Heart left ventricle (tissue), 16 donors: ENCODE data around the gene UGT1A6. TPM values are rescaled to one million over a fixed set of nuclear protein-coding genes. Genes with fewer than 3 reads are reported as not detected.

ENCODE experiments used
- ATAC-seq, 4 donors: fragments of 200-7000 bp; cut with Tn5 transposase; one replicate each; pipeline ENCODE4 v1.9.1; 2020 to 2022; ENCODE audit warnings: moderate library complexity in 4 of 4, mild to moderate bottlenecking in 3 of 4, moderate number of reproducible peaks in 1 of 4
- DNase-seq, 5 donors: peaks; one replicate each; pipeline ENCODE4 v3.0.0-alpha.2; 2020
- H3K27ac ChIP-seq, 12 donors: fragments of 200-600 bp; sonication (generic) in 4 of 12; one replicate each; pipeline versions ENCODE4 v1.5.0 to v1.8.0; 2016 to 2022; ENCODE audit warnings: mild to moderate bottlenecking in 2 of 12
- H3K27me3 ChIP-seq, 9 donors: fragments of 200-600 bp; sonication (generic) in 2 of 9; one replicate each; pipeline versions ENCODE4 v1.5.1 to v1.8.0; 2016 to 2022; ENCODE audit warnings: mild to moderate bottlenecking in 3 of 9
- H3K36me3 ChIP-seq, 9 donors: fragments of 200-600 bp; sonication (generic) in 2 of 9; one replicate each; pipeline versions ENCODE4 v1.5.0 to v1.8.0; 2018 to 2022; ENCODE audit warnings: mild to moderate bottlenecking in 2 of 9
- H3K4me1 ChIP-seq, 12 donors: fragments of 200-600 bp; sonication (generic) in 4 of 12; one replicate each; pipeline versions ENCODE4 v1.5.0 to v1.8.0; 2016 to 2022; ENCODE audit warnings: mild to moderate bottlenecking in 3 of 12
- H3K4me3 ChIP-seq, 12 donors: fragments of 200-600 bp; sonication (generic) in 4 of 12; one replicate each; pipeline versions ENCODE4 v1.5.0 to v1.8.0; 2017 to 2022; ENCODE audit warnings: mild to moderate bottlenecking in 9 of 12, moderate library complexity in 4 of 12
- H3K9me3 ChIP-seq, 12 donors: fragments of 200-600 bp; sonication (generic) in 4 of 12; one replicate each; pipeline versions ENCODE4 v1.5.0 to v1.8.0; 2016 to 2022; ENCODE audit warnings: mild to moderate bottlenecking in 1 of 12
- POLR2A ChIP-seq, 2 donors: fragments of 450-650 bp; IDR thresholded peaks; one replicate each; pipeline ENCODE4 v1.6.1; 2017; ENCODE audit warnings: antibody characterized with exemption in 2 of 2, mild to moderate bottlenecking in 2 of 2, moderate library complexity in 2 of 2
- WGBS, 4 donors: extraction: QIAGEN DNeasy Blood & Tissue Kit in 2 of 4; methylation state at CpG; one replicate each; pipeline versions ENCODE4 v1.1.5 to v1.1.7; 2013 to 2018; 5-methylcytosine and 5-hydroxymethylcytosine counted together
- intact Hi-C, 10 donors: fragments of 100-400 bp; cut with DNase I; formaldehyde crosslinking; loops; one replicate each; pipeline versions ENCODE4 v1.11.1 to v1.14.2; 2022
- polyA plus RNA-seq, 2 donors: library from polyadenylated mRNA; stranded (reverse); fragments of 200-250 nt; gene quantifications; one replicate each; pipeline ENCODE4 v1.2.3, GENCODE V29; 2013
- total RNA-seq, 9 donors: library from RNA; depleted of rRNA in 2 of 9; stranded (reverse); fragments of >200 nt in 2 of 9; fragmentation: NEBNext Ultra II Directional in 3 of 9; extraction: Animal tissue kit (Norgen Biotek cat#: 25700) in 3 of 9; gene quantifications; one replicate each; pipeline versions ENCODE4 v1.1.0 to v1.2.4, GENCODE V29; 2016 to 2023
- TF ChIP-seq, protein P1 (sequence below), 12 donors: fragments of 200-600 bp; sonication (generic) in 4 of 12; IDR thresholded peaks; one replicate each; pipeline versions ENCODE4 v1.5.0 to v1.8.0; 2018 to 2022; ENCODE audit warnings: antibody characterized with exemption in 12 of 12, mild to moderate bottlenecking in 5 of 12
- donor health status: ischemic (EF 13 %, LVEDD 7.1; RV severe dilation, severe dysfunction).
- donor health status: healthy with polysubstance abuse.
- donor health status: DM: no; HTN: yes; CAD: no.
- donor health status: DM: no; HTN: no; CAD: no.
- donor health status: ischemic (EF 25% LVEDD 6.9; RV normal size, moderate dysfunction).
- donor health status: ischemic (EF 25% LVEDD 5.7; RV mildly dilated, moderate dysfunction).
- donor health status: healthy.
- donor health status: DM: yes; HTN: yes; CAD: no.
- donor health status: ischemic (EF 35%, LVEDD 5.7; RV mildly dilated, moderate dysfunction).
- donor health status: nonischemic (EF 11% LVEDD 7.7; RV severe dilation, severe dysfunction).
- donor health status: DM: yes; HTN: yes; CAD: no.
- donor health status: PGD.
- donor health status: ischemic (EF 29% LVEDD 5.4; RV normal size, mild dysfunction).
- donor health status: nonischemic (EF 23%, LVEDD 6.1; RV moderate dilation, normal function).

Gene UGT1A6
- total and polyA plus RNA-seq, 11 donors = not detected

DNA sequence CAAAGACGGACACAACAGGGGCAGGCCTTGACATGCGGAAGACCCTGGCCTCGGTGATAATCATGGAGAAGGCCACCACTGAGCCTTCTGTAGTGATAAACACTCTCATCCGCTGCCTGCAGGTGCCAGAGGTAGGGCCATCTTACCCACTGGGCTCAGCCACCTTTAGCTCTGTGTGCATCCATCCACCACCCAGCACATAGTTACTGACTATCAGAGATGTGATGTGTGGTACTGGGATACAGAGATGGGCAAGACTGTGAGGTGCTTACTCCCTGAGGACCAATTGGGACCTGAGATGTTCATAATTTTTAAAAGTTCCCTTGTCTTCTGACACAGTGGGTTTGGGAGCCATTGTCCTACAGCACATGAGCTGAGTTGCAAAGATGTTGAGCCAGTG, 87.0 kb downstream of the UGT1A6 start:
- intact Hi-C loops = no loop called here
- H3K4me3 ChIP-seq = no peak overlapping the region
- H3K4me1 ChIP-seq = no peaks in the 10 kb centered on the region
- DNase-seq = no peak
- ATAC-seq = peak in 1 of 4 donors; percentile 31
- 84 to 92% (median 86%) methylated on average over 2 to 4 of the region's 4 CpGs for WGBS, 4 donors
- peaks cover 0 to 6% (median 0%) of the 10 kb centered on the region in 9 donors for H3K27me3 ChIP-seq
- TF ChIP-seq, protein P1, sequence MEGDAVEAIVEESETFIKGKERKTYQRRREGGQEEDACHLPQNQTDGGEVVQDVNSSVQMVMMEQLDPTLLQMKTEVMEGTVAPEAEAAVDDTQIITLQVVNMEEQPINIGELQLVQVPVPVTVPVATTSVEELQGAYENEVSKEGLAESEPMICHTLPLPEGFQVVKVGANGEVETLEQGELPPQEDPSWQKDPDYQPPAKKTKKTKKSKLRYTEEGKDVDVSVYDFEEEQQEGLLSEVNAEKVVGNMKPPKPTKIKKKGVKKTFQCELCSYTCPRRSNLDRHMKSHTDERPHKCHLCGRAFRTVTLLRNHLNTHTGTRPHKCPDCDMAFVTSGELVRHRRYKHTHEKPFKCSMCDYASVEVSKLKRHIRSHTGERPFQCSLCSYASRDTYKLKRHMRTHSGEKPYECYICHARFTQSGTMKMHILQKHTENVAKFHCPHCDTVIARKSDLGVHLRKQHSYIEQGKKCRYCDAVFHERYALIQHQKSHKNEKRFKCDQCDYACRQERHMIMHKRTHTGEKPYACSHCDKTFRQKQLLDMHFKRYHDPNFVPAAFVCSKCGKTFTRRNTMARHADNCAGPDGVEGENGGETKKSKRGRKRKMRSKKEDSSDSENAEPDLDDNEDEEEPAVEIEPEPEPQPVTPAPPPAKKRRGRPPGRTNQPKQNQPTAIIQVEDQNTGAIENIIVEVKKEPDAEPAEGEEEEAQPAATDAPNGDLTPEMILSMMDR (IDR thresholded peaks at IDR 0.05) = no peak
- TF ChIP-seq POLR2A (IDR thresholded peaks at IDR 0.05) = no peak
- H3K27ac ChIP-seq = no peak overlapping the region
- H3K9me3 ChIP-seq = peaks cover 0 to 10% (median 0%) of the 10 kb centered on the region in 12 donors
- H3K36me3 ChIP-seq = no peaks in the 10 kb centered on the region

- H3K36me3 ChIP-seq = no peaks in the 10 kb centered on the region
- H3K4me1 ChIP-seq = no peaks in the 10 kb centered on the region
- WGBS, 4 donors = 80 to 85% (median 85%) methylated on average over 4 of the region's 4 CpGs
Observed at GRCh38 chr2:233780771-233781170, 88.1 kb downstream of the UGT1A6 start.

GRCh38 chr2:233789554-233789953, 96.9 kb downstream of the UGT1A6 start:
- Histone ChIP-seq H3K27ac (no peak overlapping the region), H3K36me3 (no peaks in the 10 kb centered on the region), H3K4me3 (no peak overlapping the region), H3K4me1 (no peaks in the 10 kb centered on the region), H3K9me3 (no peaks in the 10 kb centered on the region), H3K27me3 (peaks cover 0 to 4% (median 0%) of the 10 kb centered on the region in 9 donors)
- intact Hi-C loops = no loop called here
- no peak for DNase-seq
- 86 to 94% (median 93%) methylated on average over 3 to 7 of the region's 7 CpGs for WGBS, 4 donors
- no peak for ATAC-seq
- TF ChIP-seq, protein P1 (IDR thresholded peaks at IDR 0.05) = no peak
- no peak for TF ChIP-seq POLR2A (IDR thresholded peaks at IDR 0.05)

More at GRCh38 chr2:233780771-233781170, 88.1 kb downstream of the UGT1A6 start:
- no peak for ATAC-seq
- H3K27me3 ChIP-seq = peaks cover 0 to 7% (median 0%) of the 10 kb centered on the region in 9 donors
- no peak overlapping the region for H3K4me3 ChIP-seq
- TF ChIP-seq, protein P1 (IDR thresholded peaks at IDR 0.05) = no peak
- no peak for TF ChIP-seq POLR2A (IDR thresholded peaks at IDR 0.05)
- peaks cover 0 to 8% (median 0%) of the 10 kb centered on the region in 12 donors for H3K9me3 ChIP-seq
- DNase-seq = no peak
- H3K27ac ChIP-seq = no peak overlapping the region
- intact Hi-C loops = no loop called here

DNA sequence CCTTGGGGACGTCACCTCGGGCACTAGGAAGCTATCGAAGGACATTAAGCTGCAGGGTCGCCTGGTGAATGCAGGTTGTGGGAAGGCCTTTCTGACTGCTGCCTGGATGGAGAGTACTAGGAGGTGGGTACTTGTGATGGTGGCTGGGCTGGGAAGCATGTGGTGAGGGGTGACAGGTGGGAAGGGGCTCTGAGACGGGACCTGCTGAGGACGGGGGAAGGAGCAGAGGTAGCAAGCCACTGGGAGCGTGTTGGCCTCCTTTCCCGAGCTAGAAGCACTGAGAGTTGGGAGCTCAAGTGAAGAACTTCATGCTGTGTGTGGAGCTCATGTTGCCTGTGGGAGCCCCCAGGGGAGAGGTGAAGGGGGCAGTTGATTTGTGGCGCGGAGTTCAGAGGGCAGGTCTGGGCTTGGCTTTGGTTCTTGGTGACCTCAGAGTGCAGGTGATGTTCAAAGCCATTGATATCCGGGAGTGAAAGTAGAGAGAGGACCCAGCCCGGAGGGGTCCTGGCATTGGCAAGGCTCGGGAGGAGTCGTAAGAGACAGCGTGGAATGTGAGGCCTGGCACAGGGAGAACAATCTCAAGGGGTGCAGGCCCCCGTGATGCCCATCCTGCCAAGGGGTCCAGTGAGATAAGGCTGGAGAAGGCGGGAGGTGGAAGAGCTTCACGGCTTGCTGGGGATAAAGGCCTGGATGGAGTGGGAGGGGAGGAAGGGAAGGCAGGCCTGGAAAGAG, 98.6 kb downstream of the UGT1A6 start:
- H3K4me1 ChIP-seq = no peaks in the 10 kb centered on the region
- no peaks in the 10 kb centered on the region for H3K36me3 ChIP-seq
- H3K27me3 ChIP-seq = no peaks in the 10 kb centered on the region
- H3K4me3 ChIP-seq = no peak overlapping the region
- intact Hi-C loops = no loop called here
- H3K9me3 ChIP-seq = no peaks in the 10 kb centered on the region
- DNase-seq = no peak
- H3K27ac ChIP-seq = no peak overlapping the region
- TF ChIP-seq, protein P1 (IDR thresholded peaks at IDR 0.05) = no peak
- no peak for TF ChIP-seq POLR2A (IDR thresholded peaks at IDR 0.05)
- WGBS, 4 donors = 80 to 86% (median 83%) methylated on average over 18 of the region's 18 CpGs
- no peak for ATAC-seq
